ENCODE data around the gene NFATC1. TPM values are rescaled to one million over a fixed set of nuclear protein-coding genes. Genes with fewer than 3 reads are reported as not detected.

Gene NFATC1
- total and polyA plus RNA-seq, 2 experiments from 2014 or later = 7.5 to 9.8 TPM

DNA sequence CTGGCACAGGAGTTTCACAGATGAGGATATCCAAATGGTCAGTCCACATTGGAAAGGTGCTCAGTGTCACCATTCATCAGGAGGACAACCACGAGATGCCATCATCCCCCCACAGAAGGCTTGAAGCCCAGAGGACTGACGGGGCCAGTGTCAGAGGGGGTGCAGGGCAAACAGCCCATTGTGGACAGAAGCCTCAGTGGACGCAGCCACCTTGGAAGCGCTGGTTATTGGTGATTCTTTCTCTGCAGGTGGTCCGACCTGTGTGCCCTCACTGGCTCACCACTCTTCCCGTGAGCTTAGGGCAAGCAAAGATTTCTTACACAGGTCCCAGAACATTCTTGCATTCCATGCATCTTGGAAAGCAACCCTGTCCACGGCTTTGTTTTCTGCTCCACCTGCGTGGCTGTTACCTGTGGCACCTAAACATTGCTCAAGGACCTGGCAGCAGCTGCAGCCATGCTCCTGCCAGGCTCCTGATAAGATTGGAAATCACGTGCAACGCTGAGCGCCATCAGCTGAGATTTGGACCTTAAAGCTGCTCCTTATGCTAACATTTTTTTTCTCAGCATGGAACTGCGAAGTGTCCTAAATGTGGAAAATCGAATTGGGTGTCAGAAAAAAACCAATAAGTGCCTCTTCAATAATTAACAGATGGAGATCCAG is 172.9 kb downstream of the NFATC1 start:
- H3K4me1 ChIP-seq (ENCODE audit: insufficient read depth) = peaks cover 18% of the 10 kb centered on the region
- H3K9me2 ChIP-seq (ENCODE audit: insufficient read depth) = no peaks in the 10 kb centered on the region
- H3K9me3 ChIP-seq (ENCODE audit: low read depth) = peaks cover 3% of the 10 kb centered on the region
- H2AFZ ChIP-seq = no peak overlapping the region
- H3K79me2 ChIP-seq (ENCODE audit: insufficient read depth) = no peaks in the 10 kb centered on the region
- no peaks in the 10 kb centered on the region for H3F3A ChIP-seq (ENCODE audit: insufficient read depth)
- H3K9ac ChIP-seq = no peak overlapping the region
- no peak for TF ChIP-seq EZH2phosphoT487 (IDR thresholded peaks at IDR 0.05; ENCODE audit: insufficient read depth, low read depth)
- no peak for TF ChIP-seq EZH2 (IDR thresholded peaks at IDR 0.05; ENCODE audit: insufficient read depth, poor library complexity, severe bottlenecking)
- H3K27ac ChIP-seq = 0 out of 2 replicates have a peak overlapping the region, but pooled peaks have one; percentile 65
- DNase-seq = no peak
- no peak overlapping the region for H3K4me3 ChIP-seq
- in situ Hi-C loops (cut with MboI) = no loop called here
- H3K27me3 ChIP-seq (replicated peaks; ENCODE audit: insufficient read depth) = no peaks in the 10 kb centered on the region
- H3K36me3 ChIP-seq (ENCODE audit: low read depth) = no peaks in the 10 kb centered on the region
- H4K20me1 ChIP-seq (ENCODE audit: insufficient read depth) = no peaks in the 10 kb centered on the region
- 96% methylated on average over 13 of the region's 13 CpGs for WGBS, 2 experiments (ENCODE audit: low coverage in 1 of 2, low lambda C conversion rate in 2 of 2, missing lambda C conversion rate in 2 of 2)
- H3K4me2 ChIP-seq (ENCODE audit: unreplicated experiment) = no peak overlapping the region

DNA sequence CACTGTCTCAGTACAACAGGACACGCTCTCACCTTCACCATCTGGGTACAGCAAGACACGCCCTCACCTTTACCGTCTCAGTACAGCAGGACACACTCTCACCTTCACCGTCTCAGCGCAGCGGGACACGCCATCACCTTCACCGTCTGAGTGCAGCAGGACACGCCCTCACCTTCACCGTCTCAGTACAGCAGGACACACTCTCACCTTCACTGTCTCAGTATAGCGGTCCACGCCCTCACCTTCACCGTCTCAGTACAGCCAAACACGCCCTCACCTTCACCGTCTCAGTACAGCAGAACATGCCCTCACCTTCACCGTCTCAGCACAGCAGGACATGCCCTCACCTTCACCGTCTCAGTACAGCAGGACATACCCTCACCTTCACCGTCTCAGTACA is 174.0 kb downstream of the NFATC1 start:
- 84 to 97% methylated on average over 14 to 18 of the region's 18 CpGs for WGBS, 2 experiments (ENCODE audit: low coverage in 1 of 2, low lambda C conversion rate in 2 of 2, missing lambda C conversion rate in 2 of 2)
- Histone ChIP-seq H3K9me3 (ENCODE audit: low read depth) (peaks cover 3% of the 10 kb centered on the region), H3K9me2 (ENCODE audit: insufficient read depth) (no peaks in the 10 kb centered on the region), H4K20me1 (ENCODE audit: insufficient read depth) (no peaks in the 10 kb centered on the region), H3K27me3 (replicated peaks; ENCODE audit: insufficient read depth) (no peaks in the 10 kb centered on the region), H3K27ac (no peak overlapping the region), H3K4me1 (ENCODE audit: insufficient read depth) (peaks cover 18% of the 10 kb centered on the region), H3F3A (ENCODE audit: insufficient read depth) (no peaks in the 10 kb centered on the region), H3K9ac (no peak overlapping the region), H3K4me2 (ENCODE audit: unreplicated experiment) (no peak overlapping the region), H3K79me2 (ENCODE audit: insufficient read depth) (no peaks in the 10 kb centered on the region), H2AFZ (no peak overlapping the region), H3K4me3 (no peak overlapping the region), H3K36me3 (ENCODE audit: low read depth) (no peaks in the 10 kb centered on the region)
- TF ChIP-seq EZH2 (IDR thresholded peaks at IDR 0.05; ENCODE audit: insufficient read depth, poor library complexity, severe bottlenecking) = no peak
- TF ChIP-seq EZH2phosphoT487 (IDR thresholded peaks at IDR 0.05; ENCODE audit: insufficient read depth, low read depth) = no peak
- DNase-seq = no peak
- in situ Hi-C loops (cut with MboI) = no loop called here

DNA sequence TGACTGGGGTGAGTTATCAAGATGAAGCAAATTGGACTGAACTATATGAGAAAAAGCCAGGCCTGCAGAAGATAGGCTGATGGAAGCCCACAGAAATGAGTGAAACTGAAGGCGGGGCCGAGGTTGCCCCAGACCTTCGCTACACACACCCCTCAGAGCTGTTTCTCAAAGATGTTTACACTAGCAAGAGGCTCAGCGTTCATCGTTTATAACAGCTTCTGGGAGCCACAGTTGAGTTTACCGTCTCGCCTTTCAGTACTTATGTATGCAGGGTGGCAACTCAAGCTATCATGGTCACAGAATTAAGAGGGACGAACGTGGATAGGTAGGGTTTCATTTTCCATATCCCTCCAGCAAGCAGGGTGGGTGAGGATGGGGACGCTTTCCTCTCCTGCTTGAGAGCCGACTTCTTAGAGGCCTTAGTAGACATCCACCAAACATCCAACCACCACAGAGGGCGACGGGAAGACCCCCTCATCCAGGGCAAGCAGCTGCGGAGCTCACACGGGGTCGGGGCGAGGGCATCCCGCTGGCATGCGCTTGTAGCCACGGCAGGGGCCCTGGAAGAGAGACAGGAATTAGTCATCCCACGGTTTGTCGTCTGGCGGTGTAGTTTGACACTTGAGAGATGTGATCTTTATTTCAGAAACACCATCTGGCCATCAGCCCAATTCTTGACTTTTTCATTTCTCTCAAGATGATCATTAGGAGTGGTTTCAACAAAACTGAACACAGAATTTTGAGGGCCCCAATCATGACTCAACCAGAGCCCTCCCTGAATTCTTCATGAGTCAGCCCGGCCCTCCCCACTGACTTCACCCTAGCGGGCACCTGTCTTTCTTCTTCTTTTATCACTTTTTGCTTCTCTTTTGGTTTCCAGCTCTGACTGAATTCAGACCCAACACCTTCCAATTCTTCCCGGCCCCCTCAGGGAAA is 174.8 kb downstream of the NFATC1 start:
- peaks cover 18% of the 10 kb centered on the region for H3K4me1 ChIP-seq (ENCODE audit: insufficient read depth)
- TF ChIP-seq EZH2 (IDR thresholded peaks at IDR 0.05; ENCODE audit: insufficient read depth, poor library complexity, severe bottlenecking) (no peak), EZH2phosphoT487 (IDR thresholded peaks at IDR 0.05; ENCODE audit: insufficient read depth, low read depth) (no peak)
- H4K20me1 ChIP-seq (ENCODE audit: insufficient read depth) = no peaks in the 10 kb centered on the region
- H3K9me3 ChIP-seq (ENCODE audit: low read depth) = peaks cover 3% of the 10 kb centered on the region
- H3K27ac ChIP-seq = no peak overlapping the region
- H3K9me2 ChIP-seq (ENCODE audit: insufficient read depth) = no peaks in the 10 kb centered on the region
- H3K9ac ChIP-seq = no peak overlapping the region
- H3K4me2 ChIP-seq (ENCODE audit: unreplicated experiment) = no peak overlapping the region
- no peaks in the 10 kb centered on the region for H3K36me3 ChIP-seq (ENCODE audit: low read depth)
- 71% methylated on average over 26 of the region's 26 CpGs for WGBS, 2 experiments (ENCODE audit: low coverage in 1 of 2, low lambda C conversion rate in 2 of 2, missing lambda C conversion rate in 2 of 2)
- H2AFZ ChIP-seq = no peak overlapping the region
- no peaks in the 10 kb centered on the region for H3F3A ChIP-seq (ENCODE audit: insufficient read depth)
- peak; percentile 51 for DNase-seq
- H3K79me2 ChIP-seq (ENCODE audit: insufficient read depth) = no peaks in the 10 kb centered on the region
- in situ Hi-C loops (cut with MboI) = no loop called here
- H3K27me3 ChIP-seq (replicated peaks; ENCODE audit: insufficient read depth) = no peaks in the 10 kb centered on the region
- no peak overlapping the region for H3K4me3 ChIP-seq

DNA sequence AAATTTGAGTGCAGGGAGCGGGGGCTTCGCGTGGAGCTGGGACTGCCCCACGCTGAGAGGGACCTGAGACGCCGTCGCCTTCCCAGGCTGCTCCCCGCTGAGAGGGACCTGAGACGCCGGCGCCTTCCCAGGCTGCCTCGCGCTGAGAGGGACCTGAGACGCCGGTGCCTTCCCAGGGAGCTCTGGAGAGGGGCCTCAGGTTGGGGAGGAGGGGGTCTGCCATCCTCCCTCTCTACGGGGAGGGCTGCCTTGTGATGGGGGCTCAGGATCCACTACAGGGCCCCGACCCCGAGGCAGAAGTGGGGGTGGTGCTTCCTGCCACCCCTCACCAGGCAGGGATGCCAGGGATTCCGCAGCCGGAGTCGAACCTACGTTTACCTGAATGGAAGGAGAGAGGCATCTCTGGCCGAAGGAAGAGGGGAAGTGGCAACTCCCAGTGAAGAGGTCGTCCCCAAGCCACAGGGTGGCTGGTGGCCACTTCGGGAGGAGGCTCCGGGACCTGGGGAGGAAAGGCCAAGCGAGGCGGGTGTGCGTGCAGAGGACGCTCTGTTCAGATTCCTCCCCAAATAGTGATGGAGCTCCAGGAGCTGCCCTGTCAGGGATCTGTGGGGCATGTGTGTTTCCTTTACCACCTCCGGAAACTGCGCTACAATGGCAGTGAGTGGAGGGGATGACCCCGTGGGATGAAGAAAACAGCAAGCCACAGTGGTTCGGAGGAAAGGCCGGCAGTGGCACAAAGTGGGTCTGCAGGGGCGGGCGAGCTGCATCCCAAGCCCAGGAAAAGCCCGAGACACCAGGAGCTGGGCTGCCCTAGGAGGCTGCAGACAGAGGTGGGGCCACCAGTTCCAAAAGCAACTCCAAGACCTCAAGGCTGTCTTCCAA is 175.7 kb downstream of the NFATC1 start:
- no peak for DNase-seq
- Histone ChIP-seq H3K79me2 (ENCODE audit: insufficient read depth) (no peaks in the 10 kb centered on the region), H3K4me1 (ENCODE audit: insufficient read depth) (peaks cover 18% of the 10 kb centered on the region), H3K9me3 (ENCODE audit: low read depth) (peaks cover 3% of the 10 kb centered on the region), H3K4me2 (ENCODE audit: unreplicated experiment) (no peak overlapping the region), H3K4me3 (no peak overlapping the region), H4K20me1 (ENCODE audit: insufficient read depth) (no peaks in the 10 kb centered on the region), H3K27ac (no peak overlapping the region), H2AFZ (no peak overlapping the region), H3F3A (ENCODE audit: insufficient read depth) (no peaks in the 10 kb centered on the region), H3K36me3 (ENCODE audit: low read depth) (no peaks in the 10 kb centered on the region), H3K9ac (no peak overlapping the region), H3K27me3 (replicated peaks; ENCODE audit: insufficient read depth) (no peaks in the 10 kb centered on the region), H3K9me2 (ENCODE audit: insufficient read depth) (no peaks in the 10 kb centered on the region)
- WGBS, 2 experiments (ENCODE audit: low coverage in 1 of 2, low lambda C conversion rate in 2 of 2, missing lambda C conversion rate in 2 of 2) = 88 to 90% methylated on average over 34 to 35 of the region's 38 CpGs
- in situ Hi-C loops (cut with MboI) = no loop called here
- no peak for TF ChIP-seq EZH2phosphoT487 (IDR thresholded peaks at IDR 0.05; ENCODE audit: insufficient read depth, low read depth)
- TF ChIP-seq EZH2 (IDR thresholded peaks at IDR 0.05; ENCODE audit: insufficient read depth, poor library complexity, severe bottlenecking) = no peak
